ENCODE measurements around the gene SIL1. TPM values are rescaled to one million over a fixed set of nuclear protein-coding genes. Genes with fewer than 3 reads are reported as not detected.

SIL1 gene
- total RNA-seq, 1 experiment from 2014 or later = 46.5 TPM

DNA sequence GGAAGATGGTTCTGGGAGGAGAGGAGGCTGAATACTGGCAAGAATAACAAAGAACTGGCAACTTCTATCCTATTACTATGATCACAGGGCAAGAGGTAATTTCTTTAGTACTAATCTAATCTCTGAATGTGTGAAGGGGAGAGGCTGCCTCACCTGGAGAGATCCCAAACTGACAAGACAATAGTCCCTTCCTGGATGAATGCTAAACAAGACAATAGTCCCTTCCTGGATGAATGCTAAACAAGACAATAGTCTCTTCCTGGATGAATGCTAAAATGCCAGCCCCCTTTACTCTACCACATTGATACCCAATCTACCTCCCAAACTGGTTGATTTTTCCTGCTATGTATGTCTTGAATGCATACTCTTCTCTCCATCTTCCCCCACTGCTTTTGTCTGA lies 145.2 kb downstream of the SIL1 start:
- POLR2A ChIA-PET (ENCODE audit: unreplicated experiment) = no interaction called here
- CTCF ChIA-PET = no interaction called here
- H3F3A ChIP-seq (ENCODE audit: insufficient read depth, low read depth) = no peaks in the 10 kb centered on the region
- no TSS peak for BruUV-seq (replicated peaks)
- H4K20me1 ChIP-seq (ENCODE audit: insufficient read depth) = no peaks in the 10 kb centered on the region
- no peaks in the 10 kb centered on the region for H3K36me3 ChIP-seq (ENCODE audit: low read depth)
- DNase-seq = no peak
- no peak overlapping the region for H2AFZ ChIP-seq
- H3K9me2 ChIP-seq (ENCODE audit: insufficient read depth) = no peaks in the 10 kb centered on the region
- intact Hi-C loops (cut with micrococcal nuclease; ENCODE audit: unreplicated experiment) = no loop called here
- H3K4me3 ChIP-seq = no peak overlapping the region
- TF ChIP-seq, protein P1, sequence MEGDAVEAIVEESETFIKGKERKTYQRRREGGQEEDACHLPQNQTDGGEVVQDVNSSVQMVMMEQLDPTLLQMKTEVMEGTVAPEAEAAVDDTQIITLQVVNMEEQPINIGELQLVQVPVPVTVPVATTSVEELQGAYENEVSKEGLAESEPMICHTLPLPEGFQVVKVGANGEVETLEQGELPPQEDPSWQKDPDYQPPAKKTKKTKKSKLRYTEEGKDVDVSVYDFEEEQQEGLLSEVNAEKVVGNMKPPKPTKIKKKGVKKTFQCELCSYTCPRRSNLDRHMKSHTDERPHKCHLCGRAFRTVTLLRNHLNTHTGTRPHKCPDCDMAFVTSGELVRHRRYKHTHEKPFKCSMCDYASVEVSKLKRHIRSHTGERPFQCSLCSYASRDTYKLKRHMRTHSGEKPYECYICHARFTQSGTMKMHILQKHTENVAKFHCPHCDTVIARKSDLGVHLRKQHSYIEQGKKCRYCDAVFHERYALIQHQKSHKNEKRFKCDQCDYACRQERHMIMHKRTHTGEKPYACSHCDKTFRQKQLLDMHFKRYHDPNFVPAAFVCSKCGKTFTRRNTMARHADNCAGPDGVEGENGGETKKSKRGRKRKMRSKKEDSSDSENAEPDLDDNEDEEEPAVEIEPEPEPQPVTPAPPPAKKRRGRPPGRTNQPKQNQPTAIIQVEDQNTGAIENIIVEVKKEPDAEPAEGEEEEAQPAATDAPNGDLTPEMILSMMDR (conservative IDR thresholded peaks at IDR 0.05) = no peak
- no peak for TF ChIP-seq EZH2 (IDR thresholded peaks at IDR 0.05; ENCODE audit: low read depth)
- no peaks in the 10 kb centered on the region for H3K4me1 ChIP-seq (replicated peaks; ENCODE audit: insufficient read depth)
- no peak overlapping the region for H3K4me2 ChIP-seq
- no peaks in the 10 kb centered on the region for H3K27me3 ChIP-seq (ENCODE audit: insufficient read depth, low read depth)
- no peaks in the 10 kb centered on the region for H3K9me3 ChIP-seq (ENCODE audit: insufficient read depth, low read depth)
- no peak overlapping the region for H3K27ac ChIP-seq
- H3K79me2 ChIP-seq (ENCODE audit: low read depth) = no peaks in the 10 kb centered on the region

GRCh38 chr5:139051392-139051791 lies 146.8 kb downstream of the SIL1 start:
- no peak for DNase-seq
- TF ChIP-seq, protein P1 (conservative IDR thresholded peaks at IDR 0.05) = no peak
- no peak for TF ChIP-seq EZH2 (IDR thresholded peaks at IDR 0.05; ENCODE audit: low read depth)
- H3K27ac ChIP-seq = no peak overlapping the region
- H3K4me3 ChIP-seq = no peak overlapping the region
- BruUV-seq (replicated peaks) = no TSS peak
- no peaks in the 10 kb centered on the region for H3K9me3 ChIP-seq (ENCODE audit: insufficient read depth, low read depth)
- no peak overlapping the region for H2AFZ ChIP-seq
- H3K4me1 ChIP-seq (replicated peaks; ENCODE audit: insufficient read depth) = no peaks in the 10 kb centered on the region
- no peaks in the 10 kb centered on the region for H3K9me2 ChIP-seq (ENCODE audit: insufficient read depth)
- H3K4me2 ChIP-seq = no peak overlapping the region
- ChIA-PET CTCF (no interaction called here), POLR2A (ENCODE audit: unreplicated experiment) (no interaction called here)
- H3K36me3 ChIP-seq (ENCODE audit: low read depth) = no peaks in the 10 kb centered on the region
- no peaks in the 10 kb centered on the region for H3F3A ChIP-seq (ENCODE audit: insufficient read depth, low read depth)
- H3K27me3 ChIP-seq (ENCODE audit: insufficient read depth, low read depth) = no peaks in the 10 kb centered on the region
- H4K20me1 ChIP-seq (ENCODE audit: insufficient read depth) = no peaks in the 10 kb centered on the region
- intact Hi-C loops (cut with micrococcal nuclease; ENCODE audit: unreplicated experiment) = no loop called here
- no peaks in the 10 kb centered on the region for H3K79me2 ChIP-seq (ENCODE audit: low read depth)

GRCh38 chr5:139050432-139050831 lies 147.7 kb downstream of the SIL1 start:
- Histone ChIP-seq H3K27me3 (ENCODE audit: insufficient read depth, low read depth) (no peaks in the 10 kb centered on the region), H3K27ac (no peak overlapping the region), H3K79me2 (ENCODE audit: low read depth) (no peaks in the 10 kb centered on the region), H2AFZ (no peak overlapping the region), H3K9me2 (ENCODE audit: insufficient read depth) (no peaks in the 10 kb centered on the region), H3K4me1 (replicated peaks; ENCODE audit: insufficient read depth) (no peaks in the 10 kb centered on the region), H3K36me3 (ENCODE audit: low read depth) (no peaks in the 10 kb centered on the region), H3F3A (ENCODE audit: insufficient read depth, low read depth) (no peaks in the 10 kb centered on the region), H4K20me1 (ENCODE audit: insufficient read depth) (no peaks in the 10 kb centered on the region), H3K9me3 (ENCODE audit: insufficient read depth, low read depth) (no peaks in the 10 kb centered on the region), H3K4me3 (no peak overlapping the region), H3K4me2 (no peak overlapping the region)
- ChIA-PET CTCF (no interaction called here), POLR2A (ENCODE audit: unreplicated experiment) (no interaction called here)
- DNase-seq = no peak
- TF ChIP-seq, protein P1 (conservative IDR thresholded peaks at IDR 0.05) = no peak
- no peak for TF ChIP-seq EZH2 (IDR thresholded peaks at IDR 0.05; ENCODE audit: low read depth)
- no TSS peak for BruUV-seq (replicated peaks)
- intact Hi-C loops (cut with micrococcal nuclease; ENCODE audit: unreplicated experiment) = no loop called here
